Subcutaneous abdominal adipose tissue (tissue), 5 donors: ENCODE measurements around the gene INSRR.
A peak's percentile ranks its signal among the peaks of the same experiment; 100 is the strongest.

Source experiments
- H3K27ac ChIP-seq: one replicate; pipeline ENCODE4 v1.7.0; 2013; ENCODE audit warnings: low read depth, mild to moderate bottlenecking, inconsistent platforms, low read length, moderate library complexity
- H3K27me3 ChIP-seq, 5 donors: one replicate each; pipeline ENCODE4 v1.7.0; 2013; ENCODE audit warnings: low read length in 5 of 5, inconsistent platforms in 1 of 5; ENCODE audit not compliant: control insufficient read depth in 5 of 5, insufficient read depth in 4 of 5
- H3K36me3 ChIP-seq, 5 donors: one replicate each; pipeline ENCODE4 v1.7.0; 2013; ENCODE audit warnings: low read length in 5 of 5; ENCODE audit not compliant: control insufficient read depth in 5 of 5, insufficient read depth in 5 of 5
- H3K4me1 ChIP-seq, 5 donors: one replicate each; pipeline ENCODE4 v1.7.0; 2013; ENCODE audit warnings: low read length in 5 of 5, mild to moderate bottlenecking in 3 of 5, moderate library complexity in 1 of 5; ENCODE audit not compliant: control insufficient read depth in 5 of 5, insufficient read depth in 5 of 5
- H3K4me3 ChIP-seq, 5 donors: one replicate each; pipeline ENCODE4 v1.7.0; 2013; ENCODE audit warnings: low read length in 5 of 5, low read depth in 1 of 5
- H3K9ac ChIP-seq, 5 donors: one replicate each; pipeline ENCODE4 v1.7.0; 2013; ENCODE audit warnings: low read length in 5 of 5, mild to moderate bottlenecking in 4 of 5, moderate library complexity in 3 of 5
- H3K9me3 ChIP-seq, 5 donors: one replicate each; pipeline ENCODE4 v1.7.0; 2013; ENCODE audit warnings: low read length in 5 of 5; ENCODE audit not compliant: control insufficient read depth in 5 of 5
- donor health status: healthy.
- donor health status: healthy.
- donor health status: healthy.
- donor health status: healthy.
- donor health status: healthy.

INSRR gene

DNA sequence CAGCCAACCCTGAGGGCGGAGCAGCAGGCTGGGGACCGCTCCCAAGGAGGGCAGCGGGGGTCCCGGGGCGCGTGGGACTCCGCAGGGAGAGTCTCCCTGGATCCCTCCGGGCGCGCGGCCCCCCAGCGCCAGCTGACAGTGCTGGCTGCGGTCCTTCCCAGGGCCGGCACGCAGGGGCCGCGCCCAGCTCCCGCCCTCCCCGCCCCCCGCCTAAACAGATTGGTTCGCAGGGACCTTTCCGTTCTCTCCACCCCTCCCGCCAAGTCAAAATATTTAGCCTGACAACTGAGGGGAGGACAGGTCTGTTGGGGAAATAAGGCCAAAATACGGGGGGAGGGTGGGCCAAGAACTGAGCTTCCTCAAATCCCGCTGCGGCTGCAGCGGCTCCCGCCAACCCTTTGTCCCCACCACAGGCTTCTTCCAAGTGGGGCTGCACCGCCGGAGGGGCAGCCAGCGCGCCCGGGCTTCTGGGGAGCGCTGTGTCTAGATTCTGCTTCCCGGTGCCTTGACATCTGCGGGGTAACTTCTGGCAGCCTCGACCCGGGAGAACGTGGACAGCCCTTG lies at the start of gene INSRR:
Gene INSRR (minus strand): TSS at position 159 of the 564 bp plus-strand sequence. CDS start 496 bp downstream, outside the sequence.
- Histone ChIP-seq H3K9ac (peak within 1 kb of the TSS in 1 of 5 donors; percentile 44), H3K4me1 (peaks cover 4 to 29% (median 24%) of the 10 kb centered on the region in 5 donors), H3K4me3 (peak within 1 kb of the TSS in 4 of 5 donors; percentile 16 to 54 (median 37)), H3K27me3 (peaks cover 30 to 66% (median 63%) of the 10 kb centered on the region in 5 donors), H3K9me3 (no peaks in the 10 kb centered on the region), H3K36me3 (no peaks in the 10 kb centered on the region), H3K27ac (no peak within 1 kb of the TSS)

DNA sequence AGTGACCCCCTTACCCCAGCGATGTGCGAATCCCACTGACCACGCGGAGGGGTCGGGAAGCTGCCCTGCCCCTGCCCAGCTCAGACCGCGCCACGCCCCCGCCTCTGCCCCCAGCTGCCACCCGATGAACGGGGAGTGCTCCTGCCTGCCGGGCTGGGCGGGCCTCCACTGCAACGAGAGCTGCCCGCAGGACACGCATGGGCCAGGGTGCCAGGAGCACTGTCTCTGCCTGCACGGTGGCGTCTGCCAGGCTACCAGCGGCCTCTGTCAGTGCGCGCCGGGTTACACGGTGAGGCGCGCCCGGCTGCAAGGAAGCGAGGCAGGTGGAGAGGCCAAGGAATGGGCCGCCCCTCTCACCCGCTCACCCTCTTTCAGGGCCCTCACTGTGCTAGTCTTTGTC lies 49.6 kb upstream of the INSRR start:
- Histone ChIP-seq H3K36me3 (peaks cover 0 to 63% (median 45%) of the 10 kb centered on the region in 5 donors), H3K9me3 (no peaks in the 10 kb centered on the region), H3K27ac (no peak overlapping the region), H3K4me1 (peaks cover 6 to 59% (median 27%) of the 10 kb centered on the region in 5 donors), H3K9ac (no peak overlapping the region), H3K4me3 (no peak overlapping the region), H3K27me3 (peaks cover 0 to 9% (median 2%) of the 10 kb centered on the region in 5 donors)

DNA sequence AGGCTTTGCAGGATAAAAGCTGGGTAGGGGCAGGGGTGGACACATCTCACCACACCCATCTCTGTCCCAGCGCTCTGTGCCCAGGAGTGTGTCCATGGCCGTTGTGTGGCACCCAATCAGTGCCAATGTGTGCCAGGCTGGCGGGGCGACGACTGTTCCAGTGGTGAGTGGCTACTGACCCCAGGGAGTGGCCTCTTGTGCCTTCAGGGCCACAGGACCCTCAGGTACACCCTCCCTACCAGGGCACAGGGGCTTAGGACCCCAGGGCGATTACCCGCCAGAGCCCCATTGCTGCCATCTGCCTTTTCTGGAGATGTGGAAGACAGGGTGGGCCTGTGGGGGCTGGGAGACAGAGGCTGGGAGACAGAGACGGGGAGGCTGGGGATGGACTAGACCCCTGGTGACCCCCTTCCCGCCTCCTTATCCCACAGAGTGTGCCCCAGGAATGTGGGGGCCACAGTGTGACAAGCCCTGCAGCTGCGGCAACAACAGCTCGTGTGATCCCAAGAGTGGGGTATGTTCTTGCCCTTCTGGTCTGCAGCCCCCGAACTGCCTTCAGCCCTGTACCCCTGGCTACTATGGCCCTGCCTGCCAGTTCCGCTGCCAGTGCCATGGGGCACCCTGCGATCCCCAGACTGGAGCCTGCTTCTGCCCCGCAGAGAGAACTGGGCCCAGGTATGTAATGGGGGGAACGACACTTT lies 47.4 kb upstream of the INSRR start:
- Histone ChIP-seq H3K36me3 (peaks cover 0 to 48% (median 30%) of the 10 kb centered on the region in 5 donors), H3K27me3 (peaks cover 2 to 18% (median 7%) of the 10 kb centered on the region in 5 donors), H3K27ac (no peak overlapping the region), H3K4me3 (no peak overlapping the region), H3K9me3 (no peaks in the 10 kb centered on the region), H3K4me1 (peaks cover 0 to 67% (median 33%) of the 10 kb centered on the region in 5 donors), H3K9ac (no peak overlapping the region)

DNA sequence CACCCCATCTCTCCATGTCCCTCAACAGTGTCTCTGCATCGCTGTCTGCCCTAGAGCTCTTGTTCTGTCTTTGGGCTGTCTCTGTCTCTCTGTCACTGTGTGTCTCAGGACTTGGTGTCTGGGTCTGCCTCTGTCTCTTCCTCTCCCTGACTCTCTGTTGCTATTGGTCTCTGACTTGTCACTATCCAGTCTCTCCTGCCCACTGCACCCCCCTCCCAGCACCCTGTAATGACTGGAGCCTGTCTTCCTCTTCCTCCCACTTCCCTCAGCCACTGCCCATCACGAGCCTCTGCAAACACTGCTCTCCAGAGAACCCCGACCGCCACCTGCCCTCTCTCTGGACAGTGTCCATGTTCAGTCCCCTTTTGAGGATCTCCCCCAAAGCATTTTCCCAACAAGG lies 46.7 kb upstream of the INSRR start:
- peaks cover 0 to 74% (median 40%) of the 10 kb centered on the region in 5 donors for H3K4me1 ChIP-seq

DNA sequence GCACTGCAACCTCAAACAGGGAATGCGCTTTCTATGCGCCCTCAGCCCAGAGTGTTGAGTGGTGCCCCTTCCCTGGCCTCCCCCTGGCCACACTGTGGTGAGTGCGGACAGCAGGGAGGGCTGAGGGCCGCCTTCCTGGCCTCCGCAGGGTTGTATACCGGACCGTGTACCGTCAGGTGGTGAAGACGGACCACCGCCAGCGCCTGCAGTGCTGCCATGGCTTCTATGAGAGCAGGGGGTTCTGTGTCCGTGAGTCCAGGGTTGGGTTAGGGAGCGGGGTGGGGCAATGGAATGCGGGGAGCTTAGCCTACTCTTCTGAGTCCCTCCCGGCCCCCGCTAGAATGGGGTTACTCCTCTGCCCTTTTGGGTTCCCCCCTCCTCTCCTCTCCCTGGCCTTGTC lies 46.3 kb upstream of the INSRR start:
- peaks cover 0 to 79% (median 44%) of the 10 kb centered on the region in 5 donors for H3K4me1 ChIP-seq
- H3K27me3 ChIP-seq: peaks cover 2 to 23% (median 11%) of the 10 kb centered on the region in 5 donors
- H3K27ac ChIP-seq: no peak overlapping the region
- no peaks in the 10 kb centered on the region for H3K9me3 ChIP-seq
- no peak overlapping the region for H3K9ac ChIP-seq
- H3K4me3 ChIP-seq: no peak overlapping the region
- H3K36me3 ChIP-seq: peaks cover 0 to 42% (median 27%) of the 10 kb centered on the region in 5 donors

More for the DNA sequence above, 46.7 kb upstream of the INSRR start:
- Histone ChIP-seq H3K36me3 (peaks cover 0 to 47% (median 30%) of the 10 kb centered on the region in 5 donors), H3K9ac (no peak overlapping the region), H3K27me3 (peaks cover 2 to 20% (median 11%) of the 10 kb centered on the region in 5 donors), H3K9me3 (no peaks in the 10 kb centered on the region), H3K27ac (no peak overlapping the region), H3K4me3 (no peak overlapping the region)

DNA sequence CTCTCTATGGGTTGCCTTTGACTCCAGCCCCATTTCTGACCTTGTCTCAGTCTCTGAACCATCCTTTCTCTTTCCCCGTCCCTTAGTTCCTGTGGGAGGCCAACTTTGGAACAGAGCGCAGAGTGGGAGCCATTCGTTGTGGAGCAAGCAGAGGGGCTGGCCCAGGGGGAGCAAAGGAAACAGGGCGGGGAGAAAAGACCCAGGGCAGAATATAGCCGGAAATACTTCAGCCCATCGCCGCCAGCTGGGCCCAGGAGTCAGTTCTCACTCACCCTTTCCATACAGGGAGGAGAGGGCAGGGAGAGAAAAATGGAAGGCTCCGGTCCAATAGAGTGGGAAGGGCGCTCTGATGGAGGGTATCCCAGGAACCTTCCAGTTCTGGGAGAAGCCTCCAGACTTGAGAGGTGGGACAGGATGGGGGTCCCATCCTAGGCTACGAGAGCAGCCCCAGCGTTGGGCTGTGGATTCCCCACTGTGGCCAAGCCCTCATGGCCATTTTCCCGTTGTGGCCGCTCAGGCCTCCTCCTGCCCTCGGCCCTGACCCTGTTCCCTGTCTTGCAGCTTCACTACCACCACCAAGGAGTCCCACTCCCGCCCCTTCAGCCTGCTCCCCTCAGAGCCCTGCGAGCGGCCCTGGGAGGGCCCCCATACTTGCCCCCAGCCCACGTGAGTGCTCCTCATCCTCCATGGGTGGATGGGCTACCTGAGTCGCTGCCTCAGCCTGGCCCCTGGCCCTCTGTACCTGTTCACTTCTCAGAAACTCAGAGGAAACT lies 45.5 kb upstream of the INSRR start:
- Histone ChIP-seq H3K4me1 (peaks cover 0 to 87% (median 51%) of the 10 kb centered on the region in 5 donors), H3K9ac (peak overlapping the region in 1 of 5 donors; percentile 35), H3K27ac (no peak overlapping the region), H3K9me3 (no peaks in the 10 kb centered on the region), H3K4me3 (no peak overlapping the region), H3K36me3 (peaks cover 0 to 34% (median 27%) of the 10 kb centered on the region in 5 donors), H3K27me3 (peaks cover 0 to 23% (median 15%) of the 10 kb centered on the region in 5 donors)

DNA sequence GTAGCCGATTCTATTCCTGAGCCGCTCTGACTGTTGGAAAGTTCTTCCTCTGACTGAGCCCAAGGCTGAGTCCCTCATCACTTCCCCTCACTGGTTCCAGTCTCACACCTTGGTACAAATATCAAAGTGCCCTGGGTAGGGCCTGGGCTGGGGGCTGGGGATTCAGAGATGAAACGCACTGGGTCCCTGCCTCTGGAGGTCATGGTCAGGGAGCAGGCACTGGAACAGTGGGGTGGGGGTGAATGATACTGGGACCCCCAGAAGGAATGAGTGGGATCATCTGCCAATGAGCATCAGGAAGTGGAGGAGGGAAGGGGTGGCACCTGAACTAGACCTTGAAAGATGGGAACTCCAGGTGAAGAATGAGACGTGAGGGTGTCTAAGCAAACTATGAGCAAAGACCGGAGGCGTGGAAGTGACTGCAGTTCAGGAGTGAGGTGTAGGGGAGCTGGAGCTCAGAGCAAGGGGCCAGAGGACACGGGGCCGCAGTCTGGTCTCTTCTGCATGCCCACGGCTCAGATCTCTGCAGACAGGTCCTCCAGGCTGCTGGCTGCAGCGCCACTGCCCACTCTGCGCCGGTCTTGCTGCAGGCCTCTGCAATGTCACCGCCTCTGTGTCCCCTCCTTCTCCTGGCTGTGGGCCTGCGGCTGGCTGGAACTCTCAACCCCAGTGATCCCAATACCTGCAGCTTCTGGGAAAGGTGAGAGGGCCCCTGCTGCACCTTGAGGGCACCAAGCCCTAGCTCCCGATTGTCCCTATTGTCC lies 44.6 kb upstream of the INSRR start:
- Histone ChIP-seq H3K27me3 (peaks cover 0 to 23% (median 16%) of the 10 kb centered on the region in 5 donors), H3K36me3 (peaks cover 0 to 26% (median 20%) of the 10 kb centered on the region in 5 donors), H3K4me3 (no peak overlapping the region), H3K27ac (no peak overlapping the region), H3K9me3 (no peaks in the 10 kb centered on the region), H3K9ac (peak overlapping the region in 1 of 5 donors; percentile 32), H3K4me1 (peaks cover 5 to 91% (median 57%) of the 10 kb centered on the region in 5 donors)

DNA sequence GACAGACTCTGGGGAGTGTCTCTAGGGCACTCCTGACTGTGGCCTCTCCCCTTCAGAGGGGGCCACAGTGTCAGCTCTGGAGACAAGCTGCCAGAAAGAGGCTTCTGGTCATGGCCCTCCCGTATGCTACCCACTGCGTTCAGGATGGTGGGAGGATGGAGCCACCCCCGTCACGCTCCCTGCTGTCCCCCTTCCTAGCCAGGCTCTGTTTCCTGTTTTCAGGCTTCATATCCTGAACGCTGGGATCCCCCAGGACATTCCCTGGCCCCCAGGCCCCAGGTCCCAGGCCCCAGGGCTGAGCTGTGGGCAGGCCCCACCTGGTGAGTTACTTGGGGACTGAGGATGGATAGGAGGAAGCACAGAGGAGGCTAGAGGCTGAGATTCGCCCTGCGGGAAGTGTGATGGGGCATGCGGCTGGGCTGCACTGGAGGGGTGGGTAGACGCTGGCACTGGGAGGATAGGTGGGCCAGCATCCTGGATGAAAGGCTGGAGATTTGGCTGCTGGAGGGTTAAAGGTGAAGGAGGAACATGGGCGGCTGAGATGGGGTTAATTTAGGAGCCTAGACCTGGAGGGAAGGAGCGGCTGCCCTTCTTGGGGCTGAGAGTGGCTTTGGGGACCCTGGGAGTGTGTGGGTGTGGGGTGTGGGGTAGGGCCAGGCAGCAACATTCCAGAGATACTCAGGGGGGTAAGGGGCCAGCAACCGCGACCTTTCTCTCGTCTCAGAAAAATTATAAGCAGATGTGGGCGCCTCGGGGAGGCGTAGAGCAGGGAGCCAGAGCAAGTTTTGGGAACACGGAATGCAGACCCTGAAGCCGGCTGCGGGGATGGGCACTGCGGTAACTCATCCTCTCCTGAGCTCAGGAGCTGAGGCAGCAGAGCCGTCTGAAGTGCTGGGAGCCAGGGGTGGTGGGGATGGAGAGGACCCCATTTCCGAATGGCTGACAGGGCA lies 43.3 kb upstream of the INSRR start:
- Histone ChIP-seq H3K4me1 (peaks cover 7 to 94% (median 66%) of the 10 kb centered on the region in 5 donors), H3K9me3 (no peaks in the 10 kb centered on the region), H3K27me3 (peaks cover 0 to 19% (median 16%) of the 10 kb centered on the region in 5 donors), H3K36me3 (peaks cover 0 to 20% (median 12%) of the 10 kb centered on the region in 5 donors), H3K9ac (peak overlapping the region in 1 of 5 donors; percentile 35), H3K27ac (no peak overlapping the region), H3K4me3 (peak overlapping the region in 1 of 5 donors; percentile 6)
